Keratinocyte (primary cell): ENCODE results near the gene OR4D1.

Experiments used
- EZH2 ChIP-seq: IDR thresholded peaks from one replicate; pipeline ENCODE4 v1.6.1; 2012; ENCODE audit warnings: inconsistent platforms, mild to moderate bottlenecking, low read length, moderate library complexity
- TF ChIP-seq, protein P1 (sequence below), 3 experiments: IDR thresholded peaks in 1 of 3; conservative IDR thresholded peaks in 1 of 3; optimal IDR thresholded peaks in 1 of 3; 2 replicates in 2 of 3; 3 replicates in 1 of 3; pipeline versions ENCODE3 to v1.5.1; 2011; ENCODE audit warnings: low read length in 3 of 3, mild to moderate bottlenecking in 3 of 3, moderate library complexity in 2 of 3, control low read depth in 1 of 3, inconsistent platforms in 1 of 3; ENCODE audit not compliant: insufficient read depth in 2 of 3; ENCODE audit errors: extremely low read depth in 1 of 3

DNA sequence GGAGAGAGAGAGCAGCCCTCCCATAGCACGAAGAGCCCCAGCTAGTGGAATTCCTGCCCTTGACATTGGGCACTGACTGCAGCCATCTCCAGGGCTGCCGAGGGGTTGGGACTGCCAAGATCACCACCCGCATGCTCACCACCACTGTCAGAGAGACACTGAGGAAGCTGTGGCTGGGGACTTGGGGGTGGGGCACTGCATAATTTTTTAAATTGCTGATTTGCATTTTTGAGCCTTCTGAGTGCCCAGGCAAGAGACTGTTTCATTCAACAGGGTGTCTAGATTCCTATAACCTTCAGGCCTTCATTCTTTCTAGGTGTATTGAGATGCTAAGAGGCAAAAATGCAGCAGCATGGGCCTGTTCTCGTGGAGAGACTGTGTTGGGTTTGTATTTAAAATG lies 35.3 kb downstream of the OR4D1 start:
- TF ChIP-seq, protein P1, sequence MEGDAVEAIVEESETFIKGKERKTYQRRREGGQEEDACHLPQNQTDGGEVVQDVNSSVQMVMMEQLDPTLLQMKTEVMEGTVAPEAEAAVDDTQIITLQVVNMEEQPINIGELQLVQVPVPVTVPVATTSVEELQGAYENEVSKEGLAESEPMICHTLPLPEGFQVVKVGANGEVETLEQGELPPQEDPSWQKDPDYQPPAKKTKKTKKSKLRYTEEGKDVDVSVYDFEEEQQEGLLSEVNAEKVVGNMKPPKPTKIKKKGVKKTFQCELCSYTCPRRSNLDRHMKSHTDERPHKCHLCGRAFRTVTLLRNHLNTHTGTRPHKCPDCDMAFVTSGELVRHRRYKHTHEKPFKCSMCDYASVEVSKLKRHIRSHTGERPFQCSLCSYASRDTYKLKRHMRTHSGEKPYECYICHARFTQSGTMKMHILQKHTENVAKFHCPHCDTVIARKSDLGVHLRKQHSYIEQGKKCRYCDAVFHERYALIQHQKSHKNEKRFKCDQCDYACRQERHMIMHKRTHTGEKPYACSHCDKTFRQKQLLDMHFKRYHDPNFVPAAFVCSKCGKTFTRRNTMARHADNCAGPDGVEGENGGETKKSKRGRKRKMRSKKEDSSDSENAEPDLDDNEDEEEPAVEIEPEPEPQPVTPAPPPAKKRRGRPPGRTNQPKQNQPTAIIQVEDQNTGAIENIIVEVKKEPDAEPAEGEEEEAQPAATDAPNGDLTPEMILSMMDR (optimal IDR thresholded peaks at IDR 0.05 in 1 of 3, IDR thresholded peaks at IDR 0.05 in 1 of 3, conservative IDR thresholded peaks at IDR 0.05 in 1 of 3; ENCODE audit: extremely low read depth in 1 of 3, insufficient read depth in 2 of 3, low read length in 3 of 3): no peak
- TF ChIP-seq EZH2: no peak
